GM06990 (cell line): ENCODE data around the gene TREML4.

ENCODE experiments used
- DNase-seq: peaks from one replicate; pipeline ENCODE4 v3.0.0-alpha.2; 2011; ENCODE audit not compliant: insufficient read length; ENCODE audit errors: extremely low read depth
- H3K27me3 ChIP-seq: replicated peaks from 2 replicates; pipeline ENCODE4 v1.6.0; 2011; ENCODE audit warnings: low read length; ENCODE audit not compliant: control insufficient read depth, insufficient read depth
- H3K36me3 ChIP-seq: 2 replicates; pipeline ENCODE4 v1.5.1; 2011; ENCODE audit warnings: low read length; ENCODE audit not compliant: control insufficient read depth, insufficient read depth
- H3K4me3 ChIP-seq: replicated peaks from 2 replicates; pipeline ENCODE4 v1.5.1; 2011; ENCODE audit warnings: low read depth, mild to moderate bottlenecking, control low read depth, low read length
- CTCF ChIP-seq: IDR thresholded peaks from 2 replicates; pipeline ENCODE4 v1.5.1; 2011; ENCODE audit warnings: low read length, control low read depth, mild to moderate bottlenecking, inconsistent platforms; ENCODE audit not compliant: insufficient read depth, poor library complexity, severe bottlenecking

TREML4 gene

GRCh38 chr6:41257369-41258195, 29.4 kb downstream of the TREML4 start:
- H3K27me3 ChIP-seq = no peaks in the 10 kb centered on the region
- H3K4me3 ChIP-seq = no peak overlapping the region
- H3K36me3 ChIP-seq = no peaks in the 10 kb centered on the region
- no peak for TF ChIP-seq CTCF
- no peak for DNase-seq

- no peak overlapping the region for H3K4me3 ChIP-seq
- no peak for DNase-seq
- no peaks in the 10 kb centered on the region for H3K27me3 ChIP-seq
- no peaks in the 10 kb centered on the region for H3K36me3 ChIP-seq
- TF ChIP-seq CTCF = no peak
Measured at GRCh38 chr6:41258196-41258493, 30.0 kb downstream of the TREML4 start.

DNA sequence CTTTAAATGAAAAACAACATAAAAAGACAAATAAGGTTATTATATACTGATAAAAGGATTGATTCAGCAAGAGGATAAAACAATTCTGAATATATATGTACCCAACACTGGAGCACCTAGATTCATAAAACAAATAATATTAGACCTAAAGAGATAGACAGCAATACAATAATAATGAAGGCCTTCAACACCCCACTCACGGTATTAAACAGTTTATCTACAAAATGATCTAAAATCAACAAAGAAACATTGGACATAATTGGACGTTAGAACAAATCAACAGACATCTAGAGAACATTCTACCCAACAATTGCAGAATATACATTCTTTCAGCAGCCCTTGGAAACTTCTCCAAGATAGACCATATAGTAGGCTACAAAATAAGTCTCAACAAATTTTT, 34.3 kb downstream of the TREML4 start:
- Histone ChIP-seq H3K4me3 (no peak overlapping the region), H3K36me3 (no peaks in the 10 kb centered on the region), H3K27me3 (no peaks in the 10 kb centered on the region)
- DNase-seq = no peak
- no peak for TF ChIP-seq CTCF

DNA sequence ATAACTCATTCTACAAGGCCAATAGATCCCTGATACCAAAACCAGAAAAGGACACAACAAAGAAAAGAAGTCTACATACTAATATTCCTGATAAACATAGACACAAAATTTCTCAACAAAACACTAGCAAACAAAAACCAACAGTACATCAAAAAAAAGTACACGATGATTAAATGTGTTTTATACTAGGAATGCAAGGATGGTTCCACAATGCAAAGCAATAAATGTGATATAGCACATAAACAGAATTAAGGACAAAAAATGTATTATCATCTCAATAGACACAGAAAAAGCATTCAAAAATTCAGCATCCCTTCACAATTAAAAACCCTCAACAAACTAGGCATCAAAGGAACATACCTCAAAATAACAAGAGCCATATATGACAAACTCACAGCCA, 35.1 kb downstream of the TREML4 start:
- Histone ChIP-seq H3K27me3 (no peaks in the 10 kb centered on the region), H3K4me3 (no peak overlapping the region), H3K36me3 (no peaks in the 10 kb centered on the region)
- DNase-seq = no peak
- no peak for TF ChIP-seq CTCF

- TF ChIP-seq CTCF = no peak
- Histone ChIP-seq H3K27me3 (no peaks in the 10 kb centered on the region), H3K4me3 (no peak overlapping the region), H3K36me3 (no peaks in the 10 kb centered on the region)
- DNase-seq = no peak
Measured at GRCh38 chr6:41266541-41266940, 38.4 kb downstream of the TREML4 start.

DNA sequence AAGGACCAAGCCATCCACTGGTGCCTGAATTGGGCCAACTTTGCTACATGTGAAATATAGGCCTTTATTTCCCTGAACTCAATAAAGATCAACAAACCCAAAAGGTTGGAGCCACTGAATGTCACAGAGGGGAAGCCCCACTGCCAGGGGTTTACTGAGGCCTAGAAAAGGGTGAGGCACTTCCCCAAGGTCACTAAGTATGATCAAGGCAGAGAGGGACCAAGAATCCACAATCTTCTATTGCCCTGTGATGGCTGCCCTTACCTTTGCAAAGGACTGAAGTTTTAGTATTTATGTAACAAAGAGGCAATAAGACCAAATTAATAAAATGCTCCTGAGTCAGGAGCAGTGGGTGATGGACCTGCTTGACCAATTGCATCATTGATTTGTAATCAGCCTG, 40.3 kb downstream of the TREML4 start:
- Histone ChIP-seq H3K36me3 (no peaks in the 10 kb centered on the region), H3K4me3 (no peak overlapping the region), H3K27me3 (no peaks in the 10 kb centered on the region; the same call in 1 of the 2 replicates)
- no peak for TF ChIP-seq CTCF
- no peak for DNase-seq
